Caco-2 (cell line): ENCODE data around the gene ARAP1. TPM values are rescaled to one million over a fixed set of nuclear protein-coding genes. Genes with fewer than 3 reads are reported as not detected.

Experiments
- BruUV-seq: library from RNA; stranded (reverse); fragments of 400-500 nt; replicated peaks from 2 replicates; lab custom pipeline; 2021; lab: Mats Ljungman, UMichigan
- CTCF ChIA-PET: fragments of 300-600 bp; sonication (Branson Sonifier 250); formaldehyde crosslinking; loops from one replicate; lab custom pipeline; 2022; ENCODE audit warnings: antibody characterized with exemption; lab: Charles Lee
- POLR2A ChIA-PET: fragments of 300-600 bp; sonication (Branson Sonifier 250); formaldehyde crosslinking; loops from one replicate; lab custom pipeline; 2022; ENCODE audit warnings: antibody characterized with exemption; lab: Charles Lee
- DNase-seq, 2 experiments: peaks; one replicate each; pipeline versions ENCODE4 v3.0.0 to v3.0.0-alpha.2; 2020 to 2022
- H3K27me3 ChIP-seq: replicated peaks from 2 replicates; pipeline ENCODE4 v1.6.0; 2011; ENCODE audit warnings: low read length; ENCODE audit not compliant: control insufficient read depth, insufficient read depth
- H3K36me3 ChIP-seq: 2 replicates; pipeline ENCODE4 v1.5.1; 2011; ENCODE audit warnings: low read length; ENCODE audit not compliant: control insufficient read depth, insufficient read depth
- H3K4me1 ChIP-seq: fragments of 250-450 bp; sonication (Bioruptor Pico); 2 replicates; pipeline ENCODE4 v1.5.1; 2020; ENCODE audit warnings: mild to moderate bottlenecking
- H3K4me3 ChIP-seq: 2 replicates; pipeline ENCODE4 v1.5.1; 2011; ENCODE audit warnings: low read depth, mild to moderate bottlenecking, control low read depth, low read length
- H3K9me3 ChIP-seq: fragments of 250-450 bp; sonication (Bioruptor Pico); 2 replicates; pipeline ENCODE4 v1.5.1; 2020; ENCODE audit warnings: mild to moderate bottlenecking, moderate library complexity
- H3K27ac Mint-ChIP-seq: one replicate; pipeline ENCODE4 v1.8.0; 2022; ENCODE audit warnings: mixed read lengths; ENCODE audit not compliant: unreplicated experiment
- H3K27me3 Mint-ChIP-seq: one replicate; pipeline ENCODE4 v1.8.0; 2022; ENCODE audit warnings: mixed read lengths; ENCODE audit not compliant: insufficient read depth, unreplicated experiment
- H3K36me3 Mint-ChIP-seq: one replicate; pipeline ENCODE4 v1.8.0; 2022; ENCODE audit warnings: mild to moderate bottlenecking, mixed read lengths; ENCODE audit not compliant: insufficient read depth, unreplicated experiment
- H3K4me1 Mint-ChIP-seq: one replicate; pipeline ENCODE4 v1.8.0; 2022; ENCODE audit warnings: low read depth, mixed read lengths; ENCODE audit not compliant: unreplicated experiment
- H3K4me3 Mint-ChIP-seq: one replicate; pipeline ENCODE4 v1.8.0; 2022; ENCODE audit warnings: mild to moderate bottlenecking, moderate library complexity, mixed read lengths; ENCODE audit not compliant: unreplicated experiment
- H3K9me3 Mint-ChIP-seq: one replicate; pipeline ENCODE4 v1.8.0; 2022; ENCODE audit warnings: mixed read lengths; ENCODE audit not compliant: unreplicated experiment
- CTCF ChIP-seq, 2 experiments: fragments of 200-600 bp in 1 of 2; IDR thresholded peaks; 1 replicate in 1 of 2; 2 replicates in 1 of 2; pipeline versions ENCODE4 v1.5.1 to v1.8.0; 2011 to 2022; ENCODE audit warnings: antibody characterized with exemption in 1 of 2, control low read depth in 1 of 2, inconsistent platforms in 1 of 2, low read depth in 1 of 2, low read length in 1 of 2, mild to moderate bottlenecking in 1 of 2, moderate library complexity in 1 of 2; ENCODE audit not compliant: insufficient read depth in 1 of 2, severe bottlenecking in 1 of 2, unreplicated experiment in 1 of 2
- intact Hi-C: fragments of 100-400 bp; cut with micrococcal nuclease; formaldehyde crosslinking; loops from one replicate; pipeline ENCODE4 v1.10.0; 2022; ENCODE audit not compliant: unreplicated experiment
- total RNA-seq: library from RNA; stranded (reverse); gene quantifications from 2 replicates; pipeline ENCODE4 v1.2.3, GENCODE V29; 2022

ARAP1 gene
- total RNA-seq, 1 experiment from 2014 or later, result 87.1 TPM

GRCh38 chr11:72770799-72771198 is 18.6 kb upstream of the ARAP1 start:
- peaks cover 54% of the 10 kb centered on the region for H3K4me1 Mint-ChIP-seq
- Histone ChIP-seq H3K4me1 (peaks cover 24% of the 10 kb centered on the region), H3K36me3 (peaks cover 16% of the 10 kb centered on the region), H3K27me3 (no peaks in the 10 kb centered on the region), H3K9me3 (no peaks in the 10 kb centered on the region), H3K4me3 (no peak overlapping the region)
- CTCF ChIA-PET, result interaction anchor here (0.8 to 2.0 kb wide), 2 partner anchors 18 to 23 kb away, joined by 3 to 8 read pairs; partner anchors contain the start of gene STARD10
- peak overlapping the region; percentile 26 for H3K27ac Mint-ChIP-seq
- H3K27me3 Mint-ChIP-seq, result no peaks in the 10 kb centered on the region
- no TSS peak for BruUV-seq
- H3K36me3 Mint-ChIP-seq, result peaks cover 56% of the 10 kb centered on the region
- no peak for TF ChIP-seq CTCF (IDR thresholded peaks at IDR 0.05; ENCODE audit: insufficient read depth in 1 of 2, low read depth in 1 of 2, low read length in 1 of 2, severe bottlenecking in 1 of 2, unreplicated experiment in 1 of 2)
- POLR2A ChIA-PET, result interaction anchor here (1.6 kb wide), 1 partner anchor 15 kb away, joined by 6 read pairs; no protein-coding TSS in a partner anchor
- H3K4me3 Mint-ChIP-seq, result no peak overlapping the region
- intact Hi-C loops, result no loop called here
- no peak for DNase-seq
- no peaks in the 10 kb centered on the region for H3K9me3 Mint-ChIP-seq

GRCh38 chr11:72769680-72770079 is 17.5 kb upstream of the ARAP1 start:
- Mint-ChIP-seq H3K4me3 (no peak overlapping the region), H3K36me3 (peaks cover 55% of the 10 kb centered on the region), H3K27ac (no peak overlapping the region), H3K9me3 (no peaks in the 10 kb centered on the region), H3K27me3 (no peaks in the 10 kb centered on the region), H3K4me1 (peaks cover 45% of the 10 kb centered on the region)
- no TSS peak for BruUV-seq
- intact Hi-C loops, result no loop called here
- no peak for DNase-seq
- Histone ChIP-seq H3K27me3 (no peaks in the 10 kb centered on the region), H3K4me3 (no peak overlapping the region), H3K9me3 (no peaks in the 10 kb centered on the region), H3K4me1 (peaks cover 26% of the 10 kb centered on the region), H3K36me3 (peaks cover 14% of the 10 kb centered on the region)
- CTCF ChIA-PET, result interaction anchor here (2.0 kb wide), 1 partner anchor 24 kb away, joined by 8 read pairs; the partner anchor contains the start of gene STARD10
- POLR2A ChIA-PET, result interaction anchor here (0.7 kb wide), 1 partner anchor 10 kb away, joined by 3 read pairs; no protein-coding TSS in a partner anchor
- no peak for TF ChIP-seq CTCF (IDR thresholded peaks at IDR 0.05; ENCODE audit: insufficient read depth in 1 of 2, low read depth in 1 of 2, low read length in 1 of 2, severe bottlenecking in 1 of 2, unreplicated experiment in 1 of 2)

- H3K27ac Mint-ChIP-seq, result peak overlapping the region; percentile 56
- H3K4me1 ChIP-seq, result peaks cover 34% of the 10 kb centered on the region
- intact Hi-C loops, result no loop called here
These were observed 16.4 kb upstream of the ARAP1 start for GRCh38 chr11:72768581-72768980.

More at GRCh38 chr11:72768581-72768980, 16.4 kb upstream of the ARAP1 start:
- Mint-ChIP-seq H3K4me1 (peaks cover 43% of the 10 kb centered on the region), H3K27me3 (no peaks in the 10 kb centered on the region), H3K9me3 (no peaks in the 10 kb centered on the region), H3K4me3 (no peak overlapping the region), H3K36me3 (peaks cover 63% of the 10 kb centered on the region)
- POLR2A ChIA-PET, result interaction anchor here (1.0 to 2.1 kb wide), 2 partner anchors 14 to 16 kb away, joined by 3 to 7 read pairs; partner anchors contain the start of gene ARAP1
- no peaks in the 10 kb centered on the region for H3K9me3 ChIP-seq
- H3K27me3 ChIP-seq, result no peaks in the 10 kb centered on the region
- BruUV-seq, result no TSS peak
- no peak overlapping the region for H3K4me3 ChIP-seq
- DNase-seq, result no peak
- CTCF ChIA-PET, result interaction anchor here (0.5 to 1.7 kb wide), 4 partner anchors 20 to 334 kb away, joined by 3 to 5 read pairs (median 4); partner anchors contain the start of gene CLPB
- TF ChIP-seq CTCF (IDR thresholded peaks at IDR 0.05; ENCODE audit: insufficient read depth in 1 of 2, low read depth in 1 of 2, low read length in 1 of 2, severe bottlenecking in 1 of 2, unreplicated experiment in 1 of 2), result no peak
- peaks cover 12% of the 10 kb centered on the region for H3K36me3 ChIP-seq
